NCI-H2196 (cell line): ENCODE measurements around the gene IL23R.

Source experiments
- DNase-seq: peaks from one replicate; lab custom pipeline; 2025; ENCODE audit not compliant: unreplicated experiment; lab: John Stamatoyannopoulos, UW

IL23R gene

GRCh38 chr1:67294836-67295617 is 128.8 kb downstream of the IL23R start:
- no peak for DNase-seq

DNA sequence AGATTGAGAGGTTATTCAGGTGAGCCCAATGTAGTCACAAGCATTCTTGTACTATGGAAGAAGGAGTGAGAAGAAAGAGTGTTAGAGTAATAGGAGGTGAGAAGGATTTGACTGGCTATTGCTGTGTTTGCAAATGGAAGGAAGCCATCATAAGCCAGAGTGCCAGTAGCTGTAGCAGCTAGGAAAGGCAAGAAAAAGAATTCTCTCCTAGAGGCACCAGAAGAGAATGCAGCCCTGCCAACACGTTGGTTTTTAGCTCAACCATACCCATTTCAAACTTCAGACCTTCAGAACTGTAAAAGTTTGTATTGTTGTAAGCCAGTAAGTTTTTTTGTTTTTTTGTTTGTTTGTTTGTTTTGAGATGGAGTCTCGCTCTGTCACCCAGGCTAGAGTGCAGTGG is 132.5 kb downstream of the IL23R start:
- no peak for DNase-seq

GRCh38 chr1:67299296-67299695 is 133.0 kb downstream of the IL23R start:
- no peak for DNase-seq

- no peak for DNase-seq
These were observed 134.3 kb downstream of the IL23R start for GRCh38 chr1:67300561-67300960.

DNA sequence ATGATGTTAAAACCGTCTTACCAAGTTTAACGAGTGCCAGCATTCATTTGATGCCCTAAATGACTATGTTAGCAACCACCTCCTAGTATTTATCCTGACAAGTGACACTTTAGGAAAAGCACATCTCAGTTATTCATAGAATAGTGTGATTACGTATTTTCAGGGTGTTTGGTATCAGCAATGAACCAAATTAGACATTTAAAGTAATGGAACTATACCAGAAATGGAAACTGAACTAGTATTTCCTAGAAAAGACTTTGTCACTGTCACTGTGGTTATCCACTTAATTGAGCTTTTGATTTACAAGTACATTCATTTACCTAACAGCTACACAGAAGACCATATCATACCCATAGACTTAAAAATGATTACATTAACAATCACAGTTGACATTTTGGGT is 137.8 kb downstream of the IL23R start:
- DNase-seq = no peak

DNA sequence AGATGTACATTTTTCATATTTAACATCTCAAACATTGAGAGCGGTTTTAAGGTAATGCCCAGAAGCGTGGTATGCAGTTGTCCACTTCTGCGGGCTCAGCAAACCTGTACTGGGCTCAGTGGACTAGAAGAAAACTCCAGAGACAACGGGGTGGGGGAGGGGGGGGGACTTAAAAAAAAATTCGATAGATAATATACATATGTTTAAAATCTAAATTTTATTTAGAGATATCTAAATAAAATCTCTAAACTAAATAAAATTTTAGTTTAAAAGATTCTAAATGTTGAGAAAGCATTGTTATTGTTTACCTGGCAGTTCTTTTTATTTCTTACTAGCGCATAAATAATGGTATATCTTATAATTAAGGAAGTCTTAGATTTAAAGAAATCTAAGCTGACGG is 140.3 kb downstream of the IL23R start:
- DNase-seq = no peak

DNA sequence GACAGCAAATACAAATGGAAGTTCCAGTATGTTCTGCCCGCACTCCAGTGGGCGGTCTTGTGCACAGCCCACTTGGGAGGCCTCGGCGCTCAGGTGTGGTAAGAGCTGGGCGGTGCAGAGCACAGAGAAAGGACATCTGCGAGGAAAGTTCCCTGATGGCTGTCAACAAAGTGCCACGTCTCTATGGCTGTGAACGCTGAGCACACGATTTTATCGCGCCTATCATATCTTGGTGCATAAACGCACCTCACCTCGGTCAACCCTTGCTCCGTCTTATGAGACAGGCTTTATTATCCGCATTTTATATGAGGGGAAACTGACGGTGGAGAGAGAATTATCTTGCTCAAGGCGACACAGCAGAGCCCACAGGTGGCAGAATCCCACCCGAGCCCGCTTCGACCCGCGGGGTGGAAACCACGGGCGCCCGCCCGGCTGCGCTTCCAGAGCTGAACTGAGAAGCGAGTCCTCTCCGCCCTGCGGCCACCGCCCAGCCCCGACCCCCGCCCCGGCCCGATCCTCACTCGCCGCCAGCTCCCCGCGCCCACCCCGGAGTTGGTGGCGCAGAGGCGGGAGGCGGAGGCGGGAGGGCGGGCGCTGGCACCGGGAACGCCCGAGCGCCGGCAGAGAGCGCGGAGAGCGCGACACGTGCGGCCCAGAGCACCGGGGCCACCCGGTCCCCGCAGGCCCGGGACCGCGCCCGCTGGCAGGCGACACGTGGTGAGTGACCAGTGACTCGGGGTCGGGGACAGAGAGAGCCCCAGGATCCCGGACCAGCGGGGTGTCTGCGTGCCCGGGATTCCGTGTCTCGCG is 141.2 kb downstream of the IL23R start, which contains the start of gene IL12RB2:
Gene IL12RB2 (plus strand): TSS at position 623 of the 810 bp plus-strand sequence. CDS start 12,496 bp downstream, outside the sequence.
- DNase-seq = no peak

DNA sequence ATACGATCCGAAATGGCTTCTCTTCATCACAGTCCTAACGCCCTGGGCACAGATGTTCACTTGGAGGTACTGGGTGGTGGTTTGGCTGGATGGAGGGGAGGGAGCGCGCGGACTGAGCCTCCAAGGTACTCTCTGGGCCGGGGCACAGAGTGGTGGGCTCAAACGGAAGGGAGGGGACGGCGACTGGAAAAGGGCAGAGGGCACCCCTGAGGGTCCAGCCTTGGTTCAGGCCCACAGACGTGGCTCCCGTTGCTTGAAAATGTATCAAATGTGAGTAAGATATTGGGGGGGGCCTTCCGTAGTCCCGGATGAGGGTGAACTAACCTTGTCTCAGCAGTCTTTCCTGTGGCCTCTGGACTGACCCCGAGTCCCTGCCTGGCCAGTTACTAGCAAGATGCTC is 141.9 kb downstream of the IL23R start:
- no peak for DNase-seq
